Amniotic stem cell (primary cell): ENCODE results near the gene TCAP.

ENCODE experiments used
- DNase-seq: peaks from one replicate; lab custom pipeline; 2025; lab: John Stamatoyannopoulos, UW

The TCAP gene

GRCh38 chr17:39664581-39665561 lies at the start of gene TCAP:
Gene TCAP, plus strand, starts transcription at chr17:39665349. Its CDS starts 11 bp downstream, at chr17:39665360.
- DNase-seq = no peak

DNA sequence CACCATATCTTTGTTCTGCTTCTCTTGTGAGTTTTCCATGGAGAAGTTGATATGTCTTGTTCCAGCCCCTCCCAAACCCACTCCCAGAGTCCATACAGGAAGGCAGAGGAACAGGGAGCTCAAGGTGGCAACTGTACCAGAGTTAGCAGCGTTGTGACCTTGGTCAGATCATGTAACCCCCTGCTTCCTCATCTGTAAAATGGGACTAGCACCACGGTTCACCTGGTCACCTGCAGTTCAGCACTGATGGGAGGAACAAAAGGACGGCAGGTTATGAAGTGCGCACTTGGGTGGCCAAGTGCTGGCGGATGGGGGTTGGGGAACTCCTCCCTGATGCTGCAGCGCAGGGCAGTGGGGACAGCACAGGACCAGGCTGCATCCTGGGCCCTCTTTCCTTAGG lies 49.7 kb upstream of the TCAP start:
- no peak for DNase-seq

GRCh38 chr17:39617100-39617445 lies 48.1 kb upstream of the TCAP start:
- no peak for DNase-seq

- no peak for DNase-seq
Observed at GRCh38 chr17:39617446-39618245, 47.5 kb upstream of the TCAP start.

GRCh38 chr17:39618246-39618913 lies 46.8 kb upstream of the TCAP start:
- DNase-seq = no peak

- no peak for DNase-seq
Observed at GRCh38 chr17:39618956-39619785, 46.0 kb upstream of the TCAP start.

- no peak for DNase-seq
Observed at GRCh38 chr17:39619786-39620101, 45.4 kb upstream of the TCAP start.

GRCh38 chr17:39621523-39622379 lies 43.4 kb upstream of the TCAP start:
- peak; percentile 74 for DNase-seq

DNA sequence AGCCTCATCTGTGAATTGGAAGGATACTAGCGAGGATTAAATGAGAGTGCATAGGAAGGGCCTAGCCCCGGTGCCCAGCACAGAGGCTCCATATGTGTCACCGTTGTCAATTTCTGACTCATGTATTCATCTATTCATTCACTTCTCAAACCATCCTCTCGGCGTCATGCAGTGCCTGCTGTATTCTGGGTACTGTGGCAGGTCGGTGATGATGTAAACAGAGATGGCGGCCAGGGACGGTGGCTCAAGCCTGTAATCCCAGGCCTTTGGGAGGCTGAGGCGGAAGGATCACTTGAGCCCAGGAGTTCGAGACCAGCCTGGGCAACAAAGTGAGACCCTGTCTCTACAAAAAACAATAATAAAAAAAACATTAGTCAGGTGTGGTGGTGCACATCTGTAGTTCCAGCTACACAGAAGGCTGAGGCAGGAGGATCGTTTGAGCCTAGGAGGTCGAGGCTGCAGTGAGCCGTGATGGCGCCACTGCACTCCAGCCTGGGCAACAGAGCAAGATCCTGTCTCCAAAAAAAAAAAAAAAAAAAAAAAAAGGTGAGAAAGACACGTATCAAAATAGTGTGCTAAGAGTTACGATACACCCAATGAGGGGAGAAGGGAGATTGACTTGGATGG lies 42.7 kb upstream of the TCAP start:
- no peak for DNase-seq

DNA sequence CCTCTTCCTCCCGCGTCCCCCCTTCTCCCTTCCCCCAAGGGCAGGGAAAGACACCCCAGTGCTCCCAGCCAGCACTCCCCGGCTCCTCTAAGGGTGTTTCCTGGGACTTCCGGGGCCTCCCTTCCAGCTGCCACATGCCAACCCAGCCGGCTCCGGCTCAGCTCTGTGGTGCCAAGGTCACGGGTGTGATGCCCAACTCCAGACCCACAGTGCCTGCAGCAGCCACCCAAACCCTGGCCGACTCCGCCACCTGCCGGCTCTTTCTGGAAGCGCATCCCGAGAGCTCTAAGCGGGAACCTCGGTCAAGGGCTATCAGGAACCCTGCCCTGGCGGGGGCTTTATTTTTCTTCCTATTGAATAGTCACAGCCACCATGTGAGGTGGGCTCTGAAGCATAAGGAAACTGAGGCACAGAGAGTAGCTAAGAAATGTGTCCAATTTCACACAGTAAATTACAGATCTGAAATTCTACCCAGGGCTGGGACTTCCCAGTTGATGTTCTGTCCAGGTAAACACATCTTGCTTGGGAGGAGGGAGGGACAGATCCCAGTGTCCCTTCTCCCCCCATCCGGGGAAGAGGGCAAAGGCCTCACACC lies 41.7 kb upstream of the TCAP start:
- peak; percentile 18 for DNase-seq

DNA sequence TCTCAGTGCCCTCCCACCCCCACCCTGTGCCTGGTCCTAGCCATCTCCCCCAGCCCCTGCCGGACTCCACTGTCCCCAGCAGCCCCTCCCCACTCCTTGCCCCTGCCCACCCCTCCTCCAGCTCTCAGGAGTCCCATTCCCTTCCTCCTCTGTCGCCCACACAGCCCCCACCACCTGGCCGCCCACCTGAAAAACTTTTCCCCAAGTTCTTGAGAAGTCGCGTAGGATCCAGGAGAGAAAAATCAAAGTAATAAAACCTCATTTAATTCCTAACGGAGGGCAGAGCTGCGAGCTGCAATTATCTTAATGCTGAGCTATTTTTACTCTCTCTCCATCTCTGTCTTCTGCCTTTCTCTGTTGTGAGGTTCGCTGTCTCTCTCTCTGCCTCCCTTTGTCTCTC lies 40.8 kb upstream of the TCAP start:
- DNase-seq = no peak

DNA sequence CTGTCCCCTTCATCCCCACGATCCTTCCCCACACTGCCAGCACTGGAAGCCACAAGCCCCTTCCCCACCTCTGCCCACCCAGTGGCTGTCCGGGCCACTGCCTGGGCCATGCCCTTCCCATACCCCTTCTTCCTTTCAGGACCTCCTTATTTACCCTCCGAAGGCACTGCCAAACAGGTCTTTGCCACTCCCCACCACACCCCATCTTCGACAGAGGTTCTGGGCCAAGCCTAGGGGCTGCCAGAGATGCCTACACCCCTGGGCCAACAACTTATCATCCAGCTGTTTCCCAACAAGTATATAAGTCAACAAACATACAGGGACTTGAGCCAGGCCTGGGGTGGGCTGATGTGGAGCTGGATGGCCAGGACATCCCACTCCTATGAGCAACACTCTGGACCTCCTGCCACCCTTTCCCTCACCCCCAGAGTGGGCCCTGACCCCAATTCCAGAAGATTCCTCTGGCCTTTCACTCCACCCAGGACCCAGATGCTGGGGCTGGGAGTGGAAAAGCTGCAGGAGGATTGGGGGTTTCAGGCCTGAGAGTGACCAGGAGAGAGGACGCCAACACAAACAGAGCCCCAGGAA lies 39.9 kb upstream of the TCAP start:
- no peak for DNase-seq

DNA sequence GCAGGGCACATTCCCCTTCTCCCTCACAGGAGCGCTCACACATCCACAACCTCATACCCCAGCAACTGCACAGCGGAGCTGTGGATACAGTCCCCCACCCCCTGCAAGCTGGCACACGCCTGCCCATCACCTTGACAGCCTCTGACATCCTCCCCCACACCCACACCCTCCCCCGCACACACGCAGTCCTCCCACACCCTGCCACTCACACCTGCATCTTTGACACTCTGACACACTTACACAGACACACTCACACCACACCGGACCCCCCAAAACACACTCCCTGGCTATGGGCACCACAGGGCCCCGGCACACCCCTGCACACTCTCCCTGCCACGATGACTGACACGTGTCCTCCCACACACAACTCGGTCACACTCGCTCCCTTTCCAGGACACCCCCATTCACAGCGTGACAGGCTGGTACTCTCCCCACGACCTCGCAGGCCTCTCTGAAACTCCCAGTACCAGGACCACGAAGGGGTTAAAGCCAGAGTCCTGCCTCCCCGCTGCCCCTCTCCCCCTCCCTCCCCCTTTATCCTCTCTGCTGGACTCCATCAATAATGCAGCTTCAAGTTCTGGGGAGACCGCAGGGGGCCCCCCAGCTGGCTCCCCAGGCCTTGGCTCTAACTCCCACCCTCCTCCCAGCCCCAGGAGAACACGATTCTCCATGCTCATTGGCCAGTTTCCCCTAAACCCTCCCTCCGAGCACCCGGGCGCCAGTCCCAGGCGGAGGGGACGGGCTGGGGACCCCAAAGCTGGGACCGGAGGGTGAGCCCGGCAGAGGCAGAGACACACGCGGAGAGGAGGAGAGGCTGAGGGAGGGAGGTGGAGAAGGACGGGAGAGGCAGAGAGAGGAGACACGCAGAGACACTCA lies 38.7 kb upstream of the TCAP start, which contains the start of gene PPP1R1B:
TSS of gene PPP1R1B (plus strand) at position 782 of the 876 bp plus-strand sequence. CDS start 441 bp downstream, outside the sequence.
- no peak for DNase-seq

- no peak for DNase-seq
Observed at GRCh38 chr17:39627047-39627711, 38.0 kb upstream of the TCAP start.

DNA sequence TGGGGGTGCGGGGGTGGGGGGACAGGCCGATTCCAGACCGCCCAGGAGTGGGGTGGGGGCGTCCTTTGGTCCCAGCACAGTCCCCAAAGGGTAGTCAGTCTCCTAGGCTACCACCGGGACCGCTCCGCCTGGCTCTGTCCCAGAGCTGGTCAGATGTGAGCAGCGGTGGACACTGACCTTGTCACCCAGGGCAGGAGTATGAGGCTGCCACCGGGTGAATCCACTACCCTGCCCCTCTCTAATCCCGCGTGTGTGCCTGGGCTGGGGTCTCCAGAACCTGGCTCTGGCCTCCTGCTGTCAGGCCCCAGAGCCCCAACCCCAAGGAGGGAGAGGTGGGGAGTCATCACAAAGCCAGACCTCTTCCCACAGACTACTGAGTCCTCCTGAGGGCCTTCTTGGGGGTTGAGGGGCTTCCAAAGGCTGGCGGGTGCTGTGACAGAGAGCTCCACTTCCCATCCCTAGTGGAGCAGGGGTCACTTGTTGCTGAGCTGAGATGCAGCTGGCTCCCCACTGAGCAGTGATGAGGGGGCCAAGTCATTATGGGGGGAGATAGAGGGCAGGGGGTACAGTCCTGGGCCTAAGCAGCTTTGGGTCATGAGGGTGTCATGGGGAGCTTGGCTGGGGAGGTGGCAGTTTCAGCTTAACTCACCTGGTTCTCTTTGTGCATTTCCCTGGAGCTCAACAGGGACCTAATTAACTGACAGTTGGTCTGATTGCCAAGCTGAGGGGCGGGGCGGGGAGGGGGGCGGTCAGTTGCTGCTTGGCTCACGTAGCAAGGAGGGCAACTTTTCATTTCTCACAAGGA lies 37.2 kb upstream of the TCAP start:
- no peak for DNase-seq

- no peak for DNase-seq
Observed at GRCh38 chr17:39628655-39629493, 36.3 kb upstream of the TCAP start.
